GM23338 (cell line): ENCODE results near the gene PHC1. TPM values are rescaled to one million over a fixed set of nuclear protein-coding genes. Genes with fewer than 3 reads are reported as not detected.

Source experiments
- ATAC-seq: fragments of 200-7000 bp; cut with Tn5 transposase; 3 replicates; pipeline ENCODE4 v1.9.1; 2020
- DNase-seq: peaks from one replicate; pipeline ENCODE4 v3.0.0-alpha.2; 2015; ENCODE audit warnings: low spot score
- H2AFZ ChIP-seq: fragments of 200-600 bp; sonication (generic); 2 replicates; pipeline ENCODE4 v1.8.0; 2016; ENCODE audit warnings: antibody characterized with exemption, mild to moderate bottlenecking, moderate library complexity
- H3F3A ChIP-seq: fragments of 200-600 bp; sonication (generic); replicated peaks from 2 replicates; pipeline ENCODE4 v1.8.0; 2017; ENCODE audit warnings: antibody characterized with exemption, mixed run types, low read depth
- H3K27ac ChIP-seq: fragments of 200-600 bp; sonication (generic); 2 replicates; pipeline ENCODE4 v1.6.1; 2016; ENCODE audit warnings: low read depth
- H3K27me3 ChIP-seq: fragments of 200-600 bp; sonication (generic); 2 replicates; pipeline ENCODE4 v1.8.0; 2016; ENCODE audit warnings: mild to moderate bottlenecking, mixed run types, moderate library complexity; ENCODE audit not compliant: insufficient read depth
- H3K36me3 ChIP-seq: fragments of 200-600 bp; sonication (generic); 2 replicates; pipeline ENCODE4 v1.8.0; 2016; ENCODE audit warnings: mild to moderate bottlenecking; ENCODE audit not compliant: insufficient read depth
- H3K4me1 ChIP-seq: fragments of 200-600 bp; sonication (generic); 2 replicates; pipeline ENCODE4 v1.8.0; 2016; ENCODE audit warnings: mild to moderate bottlenecking, moderate library complexity; ENCODE audit not compliant: insufficient read depth
- H3K4me2 ChIP-seq: fragments of 200-600 bp; sonication (generic); 2 replicates; pipeline ENCODE4 v1.7.1; 2017; ENCODE audit warnings: mixed run types
- H3K4me3 ChIP-seq: fragments of 200-600 bp; sonication (generic); 2 replicates; pipeline ENCODE4 v1.6.1; 2016; ENCODE audit warnings: mixed run types
- H3K79me2 ChIP-seq: fragments of 200-600 bp; sonication (generic); replicated peaks from 2 replicates; pipeline ENCODE4 v1.8.0; 2017; ENCODE audit warnings: mild to moderate bottlenecking; ENCODE audit not compliant: insufficient read depth
- H3K9me2 ChIP-seq: fragments of 200-600 bp; sonication (generic); 2 replicates; pipeline ENCODE4 v1.8.0; 2017; ENCODE audit not compliant: insufficient read depth
- H4K20me1 ChIP-seq: fragments of 200-600 bp; sonication (generic); replicated peaks from 2 replicates; pipeline ENCODE4 v1.8.0; 2017; ENCODE audit warnings: mild to moderate bottlenecking; ENCODE audit not compliant: insufficient read depth
- H3K27ac Mint-ChIP-seq: 2 replicates; pipeline ENCODE4 v1.8.0; 2020; ENCODE audit warnings: inconsistent platforms, mild to moderate bottlenecking, moderate library complexity, mixed read lengths
- H3K27me3 Mint-ChIP-seq: 3 replicates; pipeline ENCODE4 v1.8.0; 2022; ENCODE audit warnings: low read depth, mild to moderate bottlenecking, moderate library complexity, mixed read lengths, inconsistent platforms; ENCODE audit not compliant: insufficient read depth, poor library complexity
- H3K36me3 Mint-ChIP-seq: 3 replicates; pipeline ENCODE4 v1.8.0; 2021; ENCODE audit warnings: low read depth, mild to moderate bottlenecking, inconsistent platforms, moderate library complexity, mixed read lengths
- H3K4me1 Mint-ChIP-seq: 3 replicates; pipeline ENCODE4 v1.8.0; 2020; ENCODE audit warnings: mild to moderate bottlenecking, inconsistent platforms, mixed read lengths
- H3K4me3 Mint-ChIP-seq: 3 replicates; pipeline ENCODE4 v1.8.0; 2021; ENCODE audit warnings: moderate library complexity, mild to moderate bottlenecking, inconsistent platforms, mixed read lengths
- H3K9me3 Mint-ChIP-seq: 3 replicates; pipeline ENCODE4 v1.8.0; 2020; ENCODE audit warnings: moderate library complexity, mild to moderate bottlenecking, inconsistent platforms, mixed read lengths
- CREB1 ChIP-seq: fragments of 250-450 bp; sonication (Bioruptor Pico); IDR thresholded peaks from 2 replicates; pipeline ENCODE4 v1.5.0; 2020; ENCODE audit warnings: low read depth, mild to moderate bottlenecking, moderate library complexity
- CTCF ChIP-seq, 2 experiments: fragments of 200-600 bp in 1 of 2; sonication (generic) in 1 of 2; conservative IDR thresholded peaks; 2 replicates each; pipeline versions ENCODE4 v1.5.1 to v1.6.1; 2016 to 2017; ENCODE audit warnings: antibody characterized with exemption in 2 of 2, low read depth in 2 of 2, mild to moderate bottlenecking in 2 of 2, moderate library complexity in 1 of 2
- ETS1 ChIP-seq: IDR thresholded peaks from 2 replicates; pipeline ENCODE4 v1.6.1; 2016; ENCODE audit warnings: antibody characterized with exemption
- EZH2phosphoT487 ChIP-seq: fragments of 200-600 bp; sonication (generic); IDR thresholded peaks from one replicate; pipeline ENCODE4 v1.8.1; 2018; ENCODE audit warnings: antibody characterized with exemption; ENCODE audit not compliant: unreplicated experiment
- JUNB ChIP-seq: IDR thresholded peaks from one replicate; pipeline ENCODE4 v1.6.1; 2016; ENCODE audit warnings: antibody characterized with exemption; ENCODE audit not compliant: unreplicated experiment
- NANOG ChIP-seq: IDR thresholded peaks from 2 replicates; pipeline ENCODE4 v1.6.1; 2016; ENCODE audit warnings: antibody characterized with exemption, borderline replicate concordance
- POLR2AphosphoS5 ChIP-seq: IDR thresholded peaks from 2 replicates; pipeline ENCODE4 v1.6.1; 2016; ENCODE audit warnings: antibody characterized with exemption, low read depth
- REST ChIP-seq: IDR thresholded peaks from one replicate; pipeline ENCODE4 v1.6.1; 2018; ENCODE audit warnings: antibody characterized with exemption; ENCODE audit not compliant: unreplicated experiment
- ZNF114 ChIP-seq: fragments of 250-450 bp; sonication (Bioruptor Pico); IDR thresholded peaks from 2 replicates; pipeline ENCODE4 v1.5.0; 2020; ENCODE audit warnings: mild to moderate bottlenecking, moderate library complexity
- ZNF462 ChIP-seq: fragments of 250-450 bp; sonication (Bioruptor Pico); IDR thresholded peaks from 2 replicates; pipeline ENCODE4 v1.5.0; 2020; ENCODE audit warnings: mild to moderate bottlenecking, moderate library complexity
- polyA plus RNA-seq: library from polyadenylated mRNA; unstranded; fragments of >200 nt; fragmentation: Nextera tagmentation; extraction: Ambion mirVana; gene quantifications from 2 replicates; pipeline ENCODE4 v1.2.1, GENCODE V29; 2016
- total RNA-seq: library from RNA; depleted of rRNA; stranded (reverse); fragments of >200 nt; shearing (Covaris generic); gene quantifications from 2 replicates; pipeline ENCODE4 v1.2.3, GENCODE V29; 2014

The PHC1 gene
- total and polyA plus RNA-seq, 2 experiments from 2014 or later: 303 to 1,069 TPM

GRCh38 chr12:8946733-8947132, 32.4 kb downstream of the PHC1 start:
- Mint-ChIP-seq H3K4me3 (peak overlapping the region; percentile 45; the same call in 1 of the 3 replicates), H3K9me3 (peaks cover 3% of the 10 kb centered on the region; the same call in 2 of the 3 replicates), H3K27ac (no peak overlapping the region), H3K4me1 (peaks cover 14% of the 10 kb centered on the region), H3K27me3 (peaks cover 5% of the 10 kb centered on the region), H3K36me3 (peaks cover 48% of the 10 kb centered on the region)
- Histone ChIP-seq H3F3A (peaks cover 49% of the 10 kb centered on the region), H3K27ac (no peak overlapping the region), H3K4me3 (0 out of 2 replicates have a peak overlapping the region, but pooled peaks have one; percentile 8), H2AFZ (no peak overlapping the region), H3K4me2 (0 out of 2 replicates have a peak overlapping the region, but pooled peaks have one; percentile 95), H3K79me2 (peaks cover 47% of the 10 kb centered on the region), H3K4me1 (peaks cover 12% of the 10 kb centered on the region; the same call in 1 of the 2 replicates), H3K9me2 (no peaks in the 10 kb centered on the region), H3K36me3 (peaks cover 36% of the 10 kb centered on the region), H3K27me3 (no peaks in the 10 kb centered on the region), H4K20me1 (peaks cover 38% of the 10 kb centered on the region)
- no peak for DNase-seq
- no peak for TF ChIP-seq CREB1 (CRISPR knock-in tag)
- TF ChIP-seq ETS1: no peak
- no peak for TF ChIP-seq REST
- TF ChIP-seq NANOG: no peak
- no peak for TF ChIP-seq ZNF114 (CRISPR knock-in tag)
- no peak for TF ChIP-seq ZNF462 (CRISPR knock-in tag)
- TF ChIP-seq EZH2phosphoT487: no peak
- TF ChIP-seq POLR2AphosphoS5: no peak
- no peak for TF ChIP-seq JUNB
- TF ChIP-seq CTCF (conservative IDR thresholded peaks at IDR 0.05; ENCODE audit: low read depth in 2 of 2): no peak
- ATAC-seq: no peak
